A549 (cell line): ENCODE data around the gene C1orf174. TPM values are rescaled to one million over a fixed set of nuclear protein-coding genes. Genes with fewer than 3 reads are reported as not detected.

Experiments
- ATAC-seq, 2 experiments: fragments of 200-7000 bp in 1 of 2; fragments of >200 bp in 1 of 2; cut with Nextera tagmentation in 1 of 2; cut with Tn5 transposase in 1 of 2; 3 replicates each; pipeline versions ENCODE4 v1.8.0 to v1.9.1; 2018 to 2020; ENCODE audit warnings: mild to moderate bottlenecking in 1 of 2, moderate library complexity in 1 of 2
- CTCF ChIA-PET: fragments of 300-600 bp; sonication (Branson Sonifier 250); formaldehyde crosslinking; extraction: SDS; loops from one replicate; lab custom pipeline; 2021; ENCODE audit warnings: antibody characterized with exemption, inconsistent platforms; lab: Yijun Ruan, JAX
- POLR2A ChIA-PET: fragments of 350-600 bp; formaldehyde crosslinking; extraction: SDS; loops from one replicate; lab custom pipeline; 2021; ENCODE audit warnings: antibody characterized with exemption, inconsistent platforms; lab: Yijun Ruan, JAX
- DNase-seq, 2 experiments: peaks; one replicate each; pipeline versions ENCODE4 v3.0.0 to v3.0.0-alpha.2; 2011 to 2016; ENCODE audit warnings: low read depth in 1 of 2, low spot score in 1 of 2
- FAIRE-seq: peaks from 2 replicates; lab custom pipeline; 2011; peaks lifted over from hg19 to GRCh38; lab: Jason Lieb, UNC
- H3K27ac ChIP-seq, 2 experiments: fragments of >200 bp; sonication (Bioruptor Twin); formaldehyde crosslinking; 3 replicates each; pipeline ENCODE4 v1.5.1; 2016 to 2017
- H3K4me1 ChIP-seq: fragments of >200 bp; sonication (Bioruptor Twin); formaldehyde crosslinking; 3 replicates; pipeline ENCODE4 v1.6.1; 2016
- H3K4me2 ChIP-seq: fragments of >200 bp; sonication (Bioruptor Twin); formaldehyde crosslinking; 3 replicates; pipeline ENCODE4 v1.6.1; 2016
- H3K4me3 ChIP-seq: fragments of >200 bp; sonication (Bioruptor Twin); formaldehyde crosslinking; 3 replicates; pipeline ENCODE4 v1.5.1; 2016
- H3K9me3 ChIP-seq: fragments of >200 bp; sonication (Bioruptor Twin); formaldehyde crosslinking; 3 replicates; pipeline ENCODE4 v1.6.1; 2016
- BCL3 ChIP-seq: fragments of >200 bp; sonication (Bioruptor Twin); formaldehyde crosslinking; IDR thresholded peaks from 3 replicates; pipeline ENCODE4 v1.6.1; 2016
- CEBPB ChIP-seq, 2 experiments: fragments of >200 bp in 1 of 2; sonication (Bioruptor Twin) in 1 of 2; formaldehyde crosslinking in 1 of 2; IDR thresholded peaks; 2 replicates each; pipeline ENCODE4 v1.6.1; 2012 to 2016
- ELK1 ChIP-seq: fragments of 150-350 bp; IDR thresholded peaks from 2 replicates; pipeline ENCODE4 v1.6.1; 2014; ENCODE audit warnings: low read depth, mild to moderate bottlenecking, low read length
- EP300 ChIP-seq, 2 experiments: fragments of >200 bp; sonication (Bioruptor Twin); formaldehyde crosslinking; IDR thresholded peaks; 2 replicates in 1 of 2; 3 replicates in 1 of 2; pipeline ENCODE4 v1.6.1; 2016 to 2017
- HES2 ChIP-seq: fragments of >200 bp; sonication (Bioruptor Twin); formaldehyde crosslinking; IDR thresholded peaks from 2 replicates; pipeline ENCODE4 v1.6.1; 2016
- HMGXB4 ChIP-seq: fragments of 250-450 bp; sonication (Bioruptor Pico); IDR thresholded peaks from 2 replicates; pipeline ENCODE4 v1.5.0; 2021; ENCODE audit warnings: mild to moderate bottlenecking, moderate library complexity, borderline replicate concordance
- HOXB13 ChIP-seq: fragments of 250-450 bp; sonication (Bioruptor Pico); IDR thresholded peaks from 2 replicates; pipeline ENCODE4 v1.5.0; 2020; ENCODE audit warnings: low read depth, mild to moderate bottlenecking, moderate library complexity
- MAFK ChIP-seq: fragments of 450-650 bp; IDR thresholded peaks from 2 replicates; pipeline ENCODE4 v1.6.1; 2014; ENCODE audit not compliant: partially characterized antibody
- NPAS2 ChIP-seq: fragments of 250-450 bp; sonication (Bioruptor Pico); IDR thresholded peaks from 2 replicates; pipeline ENCODE4 v1.8.0; 2022; ENCODE audit warnings: mild to moderate bottlenecking, moderate library complexity, borderline replicate concordance
- POLR2A ChIP-seq: IDR thresholded peaks from 2 replicates; pipeline ENCODE4 v1.6.1; 2012; ENCODE audit warnings: mild to moderate bottlenecking, low read length
- RAD21 ChIP-seq, 2 experiments: fragments of >200 bp in 1 of 2; sonication (Bioruptor Twin) in 1 of 2; formaldehyde crosslinking in 1 of 2; IDR thresholded peaks in 1 of 2; conservative IDR thresholded peaks in 1 of 2; 2 replicates in 1 of 2; 3 replicates in 1 of 2; pipeline ENCODE4 v1.6.1; 2012 to 2018; ENCODE audit warnings: inconsistent platforms in 1 of 2
- RARB ChIP-seq: fragments of 250-450 bp; sonication (Bioruptor Pico); IDR thresholded peaks from 2 replicates; pipeline ENCODE4 v1.8.0; 2021; ENCODE audit warnings: mild to moderate bottlenecking, moderate library complexity
- REST ChIP-seq: fragments of 200-600 bp; sonication (generic); IDR thresholded peaks from 2 replicates; pipeline ENCODE4 v1.6.1; 2016; ENCODE audit warnings: antibody characterized with exemption, mild to moderate bottlenecking, moderate library complexity
- RFX5 ChIP-seq: fragments of 450-650 bp; IDR thresholded peaks from 2 replicates; pipeline ENCODE4 v1.7.1; 2014; ENCODE audit warnings: antibody characterized with exemption, mild to moderate bottlenecking, moderate library complexity
- TP53 ChIP-seq: fragments of 250-450 bp; sonication (Bioruptor Pico); IDR thresholded peaks from 2 replicates; pipeline ENCODE4 v1.5.0; 2021; ENCODE audit warnings: mild to moderate bottlenecking, moderate library complexity
- ZFP36 ChIP-seq: fragments of 450-650 bp; IDR thresholded peaks from 2 replicates; pipeline ENCODE4 v1.6.1; 2014; ENCODE audit warnings: borderline replicate concordance; ENCODE audit not compliant: partially characterized antibody
- ZSCAN20 ChIP-seq: fragments of 250-450 bp; sonication (Bioruptor Pico); IDR thresholded peaks from 2 replicates; pipeline ENCODE4 v1.8.0; 2022; ENCODE audit warnings: mild to moderate bottlenecking, moderate library complexity
- WGBS: methylation state at CpG from one replicate; pipeline ENCODE4 v1.1.6; 2017; ENCODE audit errors: missing lambda C conversion rate; 5-methylcytosine and 5-hydroxymethylcytosine counted together
- polyA plus RNA-seq, 4 experiments: library from polyadenylated mRNA; depleted of rRNA in 3 of 4; stranded (reverse); fragments of >200 nt; fragmentation: RNase III in 1 of 4; extraction: RNeasy Plus Mini Kit Qiagen cat#74134 plus additional on column Dnase treatment in 1 of 4; gene quantifications; 2 replicates in 3 of 4; 3 replicates in 1 of 4; pipeline ENCODE4 v1.2.3, GENCODE V29; 2011 to 2017

The C1orf174 gene
- polyA plus RNA-seq, 2 of the 4 experiments (the other 2 are of a cell fraction), result 23.9 to 29.7 TPM

- no peak for TF ChIP-seq ELK1
- no peak for TF ChIP-seq BCL3
- TF ChIP-seq ZFP36, result no peak
- TF ChIP-seq NPAS2 (CRISPR knock-in tag), result no peak
- TF ChIP-seq REST, result no peak
- no peak for TF ChIP-seq MAFK
- peak; percentile 91 to 92 for TF ChIP-seq RAD21 (conservative IDR thresholded peaks at IDR 0.05 in 1 of 2, IDR thresholded peaks at IDR 0.05 in 1 of 2)
These were observed 11.1 kb upstream of the C1orf174 start (continued) for GRCh38 chr1:3910857-3911845.

GRCh38 chr1:3910049-3910731 lies 10.1 kb upstream of the C1orf174 start:
- 42% methylated on average over 15 of the region's 30 CpGs for WGBS
- Histone ChIP-seq H3K27ac (peak overlapping the region in 1 of 2 experiments; percentile 43; a peak in 1 of 6 replicates), H3K9me3 (no peaks in the 10 kb centered on the region), H3K4me3 (no peak overlapping the region), H3K4me2 (no peak overlapping the region), H3K4me1 (peaks cover 5% of the 10 kb centered on the region; the same call in 1 of the 3 replicates)
- DNase-seq (no peak), ATAC-seq (no peak), FAIRE-seq (no peak)
- POLR2A ChIA-PET, result no interaction called here
- CTCF ChIA-PET, result interaction anchor here (1.0 to 1.8 kb wide), 2 partner anchors 8 to 12 kb away, joined by 3 to 4 read pairs; no protein-coding TSS in a partner anchor
- no peak for TF ChIP-seq HES2
- TF ChIP-seq EP300 (IDR thresholded peaks at IDR 0.05), result no peak
- TF ChIP-seq TP53 (CRISPR knock-in tag), result no peak
- TF ChIP-seq RFX5, result no peak
- TF ChIP-seq REST, result no peak
- TF ChIP-seq ELK1, result no peak
- TF ChIP-seq CEBPB (IDR thresholded peaks at IDR 0.05), result no peak
- TF ChIP-seq POLR2A, result no peak
- TF ChIP-seq HMGXB4 (CRISPR knock-in tag), result no peak
- TF ChIP-seq ZSCAN20 (CRISPR knock-in tag), result no peak
- TF ChIP-seq HOXB13 (CRISPR knock-in tag), result no peak
- no peak for TF ChIP-seq RARB (CRISPR knock-in tag)
